GM18867 (cell line): ENCODE results near the gene ADD1.

ENCODE experiments used
- ATAC-seq: cut with Tn5 transposase; IDR thresholded peaks from one replicate; pipeline ENCODE4 v1.9.1; 2021; ENCODE audit warnings: mild to moderate bottlenecking, moderate library complexity; ENCODE audit not compliant: unreplicated experiment

Gene ADD1

GRCh38 chr4:2843263-2843940 is at the start of gene ADD1:
Gene ADD1, plus strand, starts transcription at chr4:2843844. Its CDS starts 32,072 bp downstream, at chr4:2875916.
- peak; percentile 84 for ATAC-seq

GRCh38 chr4:2794486-2795299 is 49.0 kb upstream of the ADD1 start:
- no peak for ATAC-seq

GRCh38 chr4:2795300-2795892 is 48.2 kb upstream of the ADD1 start:
- no peak for ATAC-seq

- no peak for ATAC-seq
These were observed 47.5 kb upstream of the ADD1 start for GRCh38 chr4:2795893-2796848.

- ATAC-seq: no peak
These were observed 46.6 kb upstream of the ADD1 start for GRCh38 chr4:2796849-2797544.

- ATAC-seq: no peak
These were observed 45.9 kb upstream of the ADD1 start for GRCh38 chr4:2797545-2798305.

GRCh38 chr4:2798399-2799223 is 45.0 kb upstream of the ADD1 start:
- peak; percentile 33 for ATAC-seq

- no peak for ATAC-seq
These were observed 44.3 kb upstream of the ADD1 start for GRCh38 chr4:2799224-2799911.

GRCh38 chr4:2799971-2800690 is 43.5 kb upstream of the ADD1 start:
- ATAC-seq: no peak

- ATAC-seq: no peak
These were observed 42.7 kb upstream of the ADD1 start for GRCh38 chr4:2800691-2801596.

GRCh38 chr4:2802618-2803531 is 40.8 kb upstream of the ADD1 start:
- no peak for ATAC-seq

- no peak for ATAC-seq
These were observed 39.8 kb upstream of the ADD1 start for GRCh38 chr4:2803624-2804448.

GRCh38 chr4:2804449-2804972 is 39.1 kb upstream of the ADD1 start:
- ATAC-seq: no peak

- no peak for ATAC-seq
These were observed 38.6 kb upstream of the ADD1 start for GRCh38 chr4:2804973-2805501.
